ENCODE results near the gene ZFAND2B. TPM values are rescaled to one million over a fixed set of nuclear protein-coding genes. Genes with fewer than 3 reads are reported as not detected.
A peak's percentile ranks its signal among the peaks of the same experiment; 100 is the strongest.

ZFAND2B gene
- total and polyA plus RNA-seq, 2 donors (not counting 1 experiment from before 2014, with no cell fraction given), result 55.2 to 115 TPM

- Mint-ChIP-seq H3K27ac (peak overlapping the region; percentile 96), H3K4me1 (peaks cover 82% of the 10 kb centered on the region), H3K9me3 (ENCODE audit: insufficient read depth) (no peaks in the 10 kb centered on the region), H3K4me3 (peak overlapping the region; percentile 87), H3K27me3 (no peaks in the 10 kb centered on the region)
- H3K79me2 ChIP-seq (ENCODE audit: control insufficient read depth, insufficient read depth, low read length), result peaks cover 84% of the 10 kb centered on the region
- H3K36me3 ChIP-seq (replicated peaks in 1 of 2; ENCODE audit: control extremely low read depth in 1 of 2, control insufficient read depth in 1 of 2, extremely low read depth in 1 of 2, insufficient read depth in 2 of 2, low read length in 1 of 2), result peaks cover 2 to 35% of the 10 kb centered on the region in 2 experiments
- ATAC-seq (ENCODE audit: low read depth) (no peak), DNase-seq (no peak)
- peak overlapping the region; percentile 93 for H3K4me2 ChIP-seq (replicated peaks; ENCODE audit: low read depth, low read length, poor library complexity, severe bottlenecking)
- intact Hi-C loops (cut with micrococcal nuclease), result loop anchor here (1.0 kb wide), 1 partner anchor 20 kb away; the partner anchor contains the start of genes ANKZF1 and ATG9A
- H4K20me1 ChIP-seq (ENCODE audit: control insufficient read depth, insufficient read depth, low read length, poor library complexity, severe bottlenecking), result peaks cover 22% of the 10 kb centered on the region
- H3K27me3 ChIP-seq (replicated peaks in 1 of 4; ENCODE audit: control extremely low read depth in 1 of 4, control insufficient read depth in 3 of 4, insufficient read depth in 4 of 4, low read length in 3 of 4), result no peaks in the 10 kb centered on the region
- H3K4me3 ChIP-seq (ENCODE audit: control extremely low read depth in 1 of 5, extremely low read depth in 1 of 5, insufficient read depth in 1 of 5, low read depth in 2 of 5, low read length in 4 of 5), result peak overlapping the region; percentile 8 to 53 (median 38)
- WGBS (ENCODE audit: insufficient coverage), result 64% methylated on average over 2 of the region's 2 CpGs
- H2AFZ ChIP-seq (ENCODE audit: insufficient read depth, low read depth, low read length, poor library complexity, severe bottlenecking), result no peak overlapping the region
- POLR2A ChIA-PET, result interaction anchor here (0.6 to 3.3 kb wide), 8 partner anchors 9 to 356 kb away, joined by 3 to 39 read pairs (median 10); partner anchors contain the start of genes ABCB6, ANKZF1, ATG9A and CNPPD1
- H3K4me1 ChIP-seq (ENCODE audit: control insufficient read depth in 2 of 2, insufficient read depth in 2 of 2, low read length in 2 of 2), result peaks cover 73 to 80% of the 10 kb centered on the region in 2 donors
- peak overlapping the region; percentile 75 to 92 for H3K27ac ChIP-seq (ENCODE audit: low read length in 2 of 2)
- TF ChIP-seq EZH2 (IDR thresholded peaks at IDR 0.05; ENCODE audit: borderline replicate concordance, insufficient read depth, low read depth, low read length, poor library complexity, severe bottlenecking) (no peak), CTCF (IDR thresholded peaks at IDR 0.05) (no peak)
- peak overlapping the region; percentile 59 for H3K9ac ChIP-seq (ENCODE audit: low read length)
- H3K9me3 ChIP-seq (ENCODE audit: control extremely low read depth in 1 of 3, control insufficient read depth in 2 of 3, insufficient read depth in 1 of 3, low read length in 2 of 3), result no peaks in the 10 kb centered on the region
- CTCF ChIA-PET, result interaction anchor here (1.0 to 6.8 kb wide), 13 partner anchors 9 to 372 kb away, joined by 3 to 69 read pairs (median 6); partner anchors contain the start of genes ANKZF1, ATG9A and DNAJB2
Observed at GRCh38 chr2:219248845-219249202, 42.2 kb downstream of the ZFAND2B start.

Data from B cell (primary cell).